Esophagus squamous epithelium (tissue), 4 donors: ENCODE results near the gene TBATA.

Source experiments
- CTCF ChIP-seq, 6 experiments: fragments of 450-650 bp in 4 of 6; fragments of 200-600 bp in 2 of 6; sonication (generic) in 2 of 6; IDR thresholded peaks; one replicate each; pipeline ENCODE4 v1.5.1; 2016 to 2019; ENCODE audit warnings: antibody characterized with exemption in 6 of 6, mild to moderate bottlenecking in 4 of 6, moderate library complexity in 4 of 6
- POLR2A ChIP-seq, 4 donors: fragments of 450-650 bp; IDR thresholded peaks; one replicate each; pipeline ENCODE4 v1.6.1; 2017; ENCODE audit warnings: antibody characterized with exemption in 4 of 4, mild to moderate bottlenecking in 4 of 4, moderate library complexity in 3 of 4

- TF ChIP-seq CTCF (IDR thresholded peaks at IDR 0.05) (no peak), POLR2A (IDR thresholded peaks at IDR 0.05) (no peak)
Measured at GRCh38 chr10:70749756-70750155, 35.4 kb downstream of the TBATA start.
